Body of pancreas (tissue), 4 donors: Measurements from ENCODE around the gene ZNF700. TPM values are rescaled to one million over a fixed set of nuclear protein-coding genes. Genes with fewer than 3 reads are reported as not detected.
A peak's percentile ranks its signal among the peaks of the same experiment; 100 is the strongest.
"Not testable (repeated sequence)": the region's sequence is repeated elsewhere in the genome, so short reads cannot be mapped to it uniquely, and the experiment has no call there.

ENCODE experiments used
- ATAC-seq: fragments of 150-250 bp; one replicate; pipeline ENCODE4 v1.9.1; 2016
- DNase-seq, 4 donors: peaks; one replicate each; pipeline ENCODE4 v3.0.0-alpha.2; 2019
- H3K27ac ChIP-seq, 4 donors: fragments of 200-600 bp; sonication (generic); 1 replicate in 3 of 4; 2 replicates in 1 of 4; pipeline versions ENCODE4 v1.5.1 to v1.6.1; 2016 to 2019; ENCODE audit warnings: mild to moderate bottlenecking in 1 of 4, mixed read lengths in 1 of 4, moderate library complexity in 1 of 4
- H3K27me3 ChIP-seq, 2 donors: fragments of 200-600 bp; sonication (generic); one replicate each; pipeline ENCODE4 v1.6.0; 2016; ENCODE audit warnings: mild to moderate bottlenecking in 1 of 2
- H3K36me3 ChIP-seq, 2 donors: fragments of 200-600 bp; sonication (generic); replicated peaks in 1 of 2; 2 replicates each; pipeline ENCODE4 v1.5.1; 2016; ENCODE audit warnings: low read depth in 2 of 2; ENCODE audit not compliant: insufficient read depth in 1 of 2
- H3K4me1 ChIP-seq: fragments of 200-600 bp; sonication (generic); one replicate; pipeline ENCODE4 v1.6.0; 2016
- H3K4me3 ChIP-seq, 2 donors: fragments of 200-600 bp; sonication (generic); 1 replicate in 1 of 2; 2 replicates in 1 of 2; pipeline ENCODE4 v1.5.1; 2016 to 2019
- H3K9me3 ChIP-seq, 3 donors: fragments of 200-600 bp; sonication (generic); 1 replicate in 2 of 3; 2 replicates in 1 of 3; pipeline ENCODE4 v1.5.1; 2016
- CTCF ChIP-seq, 7 experiments: fragments of 450-650 bp in 4 of 7; fragments of 200-600 bp in 3 of 7; sonication (generic) in 3 of 7; IDR thresholded peaks; one replicate each; pipeline ENCODE4 v1.5.1; 2016 to 2019; ENCODE audit warnings: antibody characterized with exemption in 7 of 7
- POLR2A ChIP-seq, 3 donors: fragments of 450-650 bp; IDR thresholded peaks; one replicate each; pipeline ENCODE4 v1.6.1; 2016; ENCODE audit warnings: antibody characterized with exemption in 3 of 3, mild to moderate bottlenecking in 2 of 3
- WGBS, 2 donors: methylation state at CpG; one replicate each; pipeline ENCODE4 v1.1.5; 2017; 5-methylcytosine and 5-hydroxymethylcytosine counted together
- intact Hi-C: fragments of 100-400 bp; cut with DNase I; formaldehyde crosslinking; loops from one replicate; pipeline ENCODE4 v1.15.1; 2023
- total RNA-seq, 2 donors: library from RNA; depleted of rRNA; stranded (reverse); fragments of >200 nt; gene quantifications; one replicate each; pipeline ENCODE4 v1.1.0, GENCODE V29; 2016

The ZNF700 gene
- 10 to 100 TPM; 16.3 to 26.4 TPM for total RNA-seq

DNA sequence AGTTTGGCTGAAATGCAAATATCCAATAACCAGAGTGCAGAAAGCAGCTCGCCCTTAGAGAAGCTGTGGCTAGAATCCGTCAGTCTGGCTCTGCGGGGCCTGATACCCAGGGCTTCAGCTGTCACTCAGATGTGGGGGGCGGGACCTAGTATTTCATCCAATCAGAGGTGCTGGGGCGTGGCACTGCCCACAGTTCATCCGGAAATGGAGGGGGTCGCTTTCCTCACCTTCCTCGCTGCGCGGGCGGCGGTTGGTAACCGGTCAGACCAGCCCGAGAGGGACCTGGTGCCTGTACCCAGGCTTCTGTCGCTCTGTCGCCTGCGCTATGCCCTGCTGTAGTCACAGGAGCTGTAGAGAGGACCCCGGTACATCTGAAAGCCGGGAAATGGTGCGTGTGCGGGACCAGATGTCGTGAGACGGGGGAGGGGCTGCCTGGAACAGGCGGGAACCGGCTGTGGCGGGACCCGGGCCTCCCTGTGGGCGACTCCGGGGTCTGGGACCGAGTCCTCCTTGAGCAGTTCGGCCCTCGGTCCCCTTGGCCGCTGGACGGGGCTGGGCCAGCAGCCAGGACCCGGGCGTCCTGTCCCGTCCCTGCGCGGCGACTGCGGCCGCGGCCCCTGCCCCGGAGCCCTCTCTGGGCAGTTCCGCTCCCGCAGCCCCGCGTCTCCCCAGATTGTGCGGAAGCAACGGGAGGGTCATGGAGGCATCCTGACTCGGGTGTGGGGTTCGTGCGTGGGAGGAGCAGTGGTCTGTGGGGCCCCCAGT, at the start of gene ZNF700:
Gene ZNF700 (plus strand): TSS at position 222 of the 765 bp plus-strand sequence. CDS start 104 bp downstream, at position 326.
- H3K4me3 ChIP-seq, result peak within 1 kb of the TSS; percentile 47 to 87
- intact Hi-C loops, result no loop called here
- TF ChIP-seq POLR2A (IDR thresholded peaks at IDR 0.05) (peak; percentile 88 to 96 (median 95)), CTCF (IDR thresholded peaks at IDR 0.05) (peak in 1 of 7 experiments; percentile 6)
- H3K36me3 ChIP-seq, result no peaks in the 10 kb centered on the region
- DNase-seq, result peak; percentile 97 to 98 (median 98)
- ATAC-seq, result peak; percentile 95
- 0 to 1% methylated on average over 11 to 53 of the region's 53 CpGs for WGBS, 2 donors
- H3K27me3 ChIP-seq, result no peaks in the 10 kb centered on the region
- no peaks in the 10 kb centered on the region for H3K9me3 ChIP-seq
- peak within 1 kb of the TSS; percentile 93 to 97 (median 96) for H3K27ac ChIP-seq
- H3K4me1 ChIP-seq, result peaks cover 59% of the 10 kb centered on the region

GRCh38 chr19:11879687-11880266, 45.1 kb upstream of the ZNF700 start:
- peak; percentile 16 to 46 (median 27) for TF ChIP-seq CTCF (IDR thresholded peaks at IDR 0.05)
- intact Hi-C loops, result loop anchor here (10.0 kb wide), 2 partner anchors 105 to 255 kb away; no protein-coding TSS in a partner anchor
- not testable (repeated sequence) for H3K4me1 ChIP-seq, H3K36me3 ChIP-seq, H3K4me3 ChIP-seq, H3K9me3 ChIP-seq, H3K27me3 ChIP-seq, H3K27ac ChIP-seq
- ATAC-seq (peak; percentile 44), DNase-seq (peak; percentile 26 to 55 (median 42))
- WGBS, 2 donors, result 68 to 69% methylated on average over 16 of the region's 16 CpGs

DNA sequence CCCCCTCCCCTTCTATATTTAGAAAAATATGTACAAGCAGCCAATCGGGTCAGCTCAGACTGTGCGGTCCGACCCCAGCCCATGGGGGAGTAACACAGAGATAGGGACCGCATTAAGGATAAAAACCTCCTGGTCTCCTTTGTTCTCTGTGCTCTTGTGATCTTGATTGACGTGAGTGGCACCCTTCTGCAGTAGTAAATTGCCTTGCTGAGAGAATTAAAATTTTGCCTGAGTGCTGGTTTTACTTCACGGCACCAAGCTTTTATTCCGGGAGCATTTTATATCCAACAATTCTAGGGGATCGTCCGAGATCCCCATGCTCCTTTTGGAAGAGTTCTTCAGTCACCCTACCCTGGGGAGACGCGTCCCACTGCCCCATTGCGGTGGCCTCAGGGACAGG, 44.3 kb upstream of the ZNF700 start:
- Histone ChIP-seq H3K36me3 (no peaks in the 10 kb centered on the region), H3K4me3 (no peak overlapping the region), H3K9me3 (no peaks in the 10 kb centered on the region), H3K27ac (no peak overlapping the region), H3K27me3 (no peaks in the 10 kb centered on the region), H3K4me1 (no peaks in the 10 kb centered on the region)
- WGBS, 2 donors, result 76% methylated on average over 12 of the region's 12 CpGs
- ATAC-seq (no peak), DNase-seq (no peak)
- TF ChIP-seq POLR2A (IDR thresholded peaks at IDR 0.05), result no peak
- TF ChIP-seq CTCF (IDR thresholded peaks at IDR 0.05), result no peak
- intact Hi-C loops, result loop anchor here (10.0 kb wide), 2 partner anchors 104 to 254 kb away; no protein-coding TSS in a partner anchor

- ATAC-seq (peak; percentile 88), DNase-seq (peak; percentile 75 to 79 (median 76))
- TF ChIP-seq CTCF (IDR thresholded peaks at IDR 0.05) (peak; percentile 48 to 89 (median 80)), POLR2A (IDR thresholded peaks at IDR 0.05) (no peak)
- no peaks in the 10 kb centered on the region for H3K27me3 ChIP-seq
- H3K4me1 ChIP-seq, result no peaks in the 10 kb centered on the region
- 13% methylated on average over 10 of the region's 10 CpGs for WGBS, 2 donors
- H3K9me3 ChIP-seq, result no peaks in the 10 kb centered on the region
- H3K36me3 ChIP-seq, result no peaks in the 10 kb centered on the region
- H3K27ac ChIP-seq, result no peak overlapping the region
- no peak overlapping the region for H3K4me3 ChIP-seq
- intact Hi-C loops, result loop anchor here (10.0 kb wide), 2 partner anchors 104 to 254 kb away; no protein-coding TSS in a partner anchor
These were observed 43.6 kb upstream of the ZNF700 start for GRCh38 chr19:11881151-11881800.
